C4-2B (cell line): ENCODE data around the gene ZNHIT6.
A peak's percentile ranks its signal among the peaks of the same experiment; 100 is the strongest.

Source experiments
- H3K27ac ChIP-seq: fragments of 450-650 bp; 2 replicates; pipeline ENCODE4 v1.5.1; 2017
- CTCF ChIP-seq: fragments of 450-650 bp; conservative IDR thresholded peaks from 2 replicates; pipeline ENCODE4 v1.5.1; 2017; ENCODE audit warnings: mild to moderate bottlenecking
- ZFX ChIP-seq: fragments of 450-650 bp; IDR thresholded peaks from 2 replicates; pipeline ENCODE4 v1.6.1; 2017

The ZNHIT6 gene

GRCh38 chr1:85708829-85709227 lies 595 bp upstream of the ZNHIT6 start:
- peak overlapping the region; percentile 75 for H3K27ac ChIP-seq
- 0 out of 2 replicates have a peak, but pooled peaks have one; percentile 33 for TF ChIP-seq CTCF
- TF ChIP-seq ZFX: no peak

- TF ChIP-seq ZFX (no peak), CTCF (no peak)
Measured at GRCh38 chr1:85707267-85707989, 805 bp downstream of the ZNHIT6 start.

GRCh38 chr1:85705940-85706339 lies 2.3 kb downstream of the ZNHIT6 start:
- no peak overlapping the region for H3K27ac ChIP-seq
- TF ChIP-seq CTCF (no peak), ZFX (no peak)

More at GRCh38 chr1:85707267-85707989, 805 bp downstream of the ZNHIT6 start:
- peak overlapping the region; percentile 75 for H3K27ac ChIP-seq

GRCh38 chr1:85700422-85700821 lies 7.8 kb downstream of the ZNHIT6 start:
- H3K27ac ChIP-seq: no peak overlapping the region
- TF ChIP-seq ZFX (no peak), CTCF (no peak)

GRCh38 chr1:85697895-85698294 lies 10.3 kb downstream of the ZNHIT6 start:
- H3K27ac ChIP-seq: no peak overlapping the region
- no peak for TF ChIP-seq CTCF
- TF ChIP-seq ZFX: no peak

- TF ChIP-seq CTCF (peak; percentile 71), ZFX (no peak)
- no peak overlapping the region for H3K27ac ChIP-seq
Measured at GRCh38 chr1:85692730-85693314, 15.4 kb downstream of the ZNHIT6 start.

GRCh38 chr1:85689775-85690404 lies 18.3 kb downstream of the ZNHIT6 start:
- H3K27ac ChIP-seq: peak overlapping the region; percentile 41; the same call in 1 of the 2 replicates
- TF ChIP-seq ZFX (no peak), CTCF (no peak)
